DMS 273 treated with DMSO at 0.1 percent for 48 hours (cell line): ENCODE measurements around the gene RAPGEF5.

Experiments
- DNase-seq: peaks from one replicate; lab custom pipeline; 2025; lab: John Stamatoyannopoulos, UW

The RAPGEF5 gene

DNA sequence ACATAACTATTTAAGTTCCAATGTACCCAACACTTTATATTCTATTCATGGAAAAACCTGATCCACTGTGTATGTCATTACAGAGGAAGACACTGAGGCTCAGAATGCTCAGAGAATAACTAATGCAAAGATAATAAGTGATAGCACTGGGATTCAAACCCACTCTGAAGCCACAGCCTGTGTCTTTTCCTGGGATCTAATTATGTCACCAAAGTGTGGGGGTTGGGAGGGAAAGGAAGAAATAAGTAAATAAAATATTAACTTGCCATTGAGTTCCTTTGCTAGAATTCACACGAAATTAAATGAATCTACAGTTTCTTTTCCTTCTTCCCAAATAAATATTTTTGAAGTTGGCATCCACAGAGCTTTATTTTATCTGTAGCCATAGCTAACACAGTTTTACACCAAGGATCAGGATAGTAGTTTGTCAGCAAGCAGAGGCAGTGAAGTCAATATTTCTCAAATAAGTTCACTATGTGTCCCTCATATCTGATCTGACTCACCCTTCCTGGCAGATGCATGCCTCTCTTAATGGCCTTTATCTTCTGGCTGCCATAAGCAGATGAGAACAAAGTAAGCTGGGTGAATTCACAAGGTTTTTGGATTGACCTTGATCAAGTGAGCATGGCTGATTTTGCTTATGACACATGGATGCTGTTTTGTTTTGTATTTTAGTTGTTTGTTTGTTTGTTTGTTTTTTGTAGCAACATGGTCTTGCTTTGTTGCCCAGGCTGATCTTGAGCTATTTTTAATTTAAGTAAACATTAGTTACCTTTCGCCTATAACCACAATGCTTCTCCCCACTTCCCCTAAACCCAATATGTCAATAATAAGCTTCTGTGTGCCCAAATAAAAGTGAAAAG is 6.3 kb downstream of the RAPGEF5 start:
- peak; percentile 39 for DNase-seq

DNA sequence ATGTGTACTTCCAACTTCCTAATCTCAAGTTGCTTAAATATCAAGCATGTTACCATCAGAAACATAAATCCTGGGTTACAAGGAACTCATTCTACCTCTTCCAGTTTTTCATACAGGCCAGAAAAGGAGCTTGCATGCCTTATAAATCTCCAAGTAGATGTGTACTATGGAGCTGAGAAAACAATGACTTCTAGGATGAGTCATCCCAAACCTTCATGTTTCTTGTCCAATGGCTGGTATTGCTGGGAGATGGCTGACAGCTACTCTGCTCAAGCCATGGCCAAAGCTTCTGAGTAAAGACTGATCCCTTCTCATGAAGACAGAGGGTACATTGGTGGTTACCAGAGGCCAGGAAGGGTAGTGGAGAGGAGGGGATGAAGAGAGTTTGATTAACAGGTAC is 8.6 kb downstream of the RAPGEF5 start:
- no peak for DNase-seq

DNA sequence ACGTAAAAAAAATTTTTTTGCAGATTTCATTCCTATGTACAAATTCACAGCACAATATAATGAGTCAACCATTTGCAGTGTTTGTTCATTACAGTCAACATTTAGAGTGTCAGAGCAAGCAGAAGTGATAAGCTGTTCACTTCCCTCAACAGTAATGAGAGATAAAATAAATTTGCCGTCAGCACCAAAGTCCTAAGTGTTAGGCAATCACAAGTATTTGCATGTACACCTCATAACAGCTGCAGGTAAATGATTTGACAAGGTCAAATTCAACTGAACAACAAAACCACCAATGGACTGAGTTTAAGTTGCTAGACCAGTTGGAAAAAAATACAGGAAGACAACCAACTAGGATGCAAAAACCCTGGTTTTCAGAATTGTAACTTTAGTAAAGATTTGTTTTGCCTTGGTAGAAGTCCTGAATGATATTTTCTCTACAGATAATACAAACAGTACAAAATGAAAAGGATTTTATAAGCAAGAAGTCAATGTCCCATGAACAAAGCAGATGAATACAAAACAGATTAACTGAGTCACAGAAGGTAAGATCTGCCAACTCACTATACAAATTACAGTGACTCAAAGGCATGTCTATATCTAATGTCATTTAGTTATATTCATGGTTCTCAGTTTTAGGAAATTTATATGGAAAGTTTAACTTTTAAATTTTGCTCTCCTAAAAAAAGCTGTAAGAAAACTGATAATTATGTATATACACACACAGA is 10.4 kb downstream of the RAPGEF5 start:
- DNase-seq: no peak

DNA sequence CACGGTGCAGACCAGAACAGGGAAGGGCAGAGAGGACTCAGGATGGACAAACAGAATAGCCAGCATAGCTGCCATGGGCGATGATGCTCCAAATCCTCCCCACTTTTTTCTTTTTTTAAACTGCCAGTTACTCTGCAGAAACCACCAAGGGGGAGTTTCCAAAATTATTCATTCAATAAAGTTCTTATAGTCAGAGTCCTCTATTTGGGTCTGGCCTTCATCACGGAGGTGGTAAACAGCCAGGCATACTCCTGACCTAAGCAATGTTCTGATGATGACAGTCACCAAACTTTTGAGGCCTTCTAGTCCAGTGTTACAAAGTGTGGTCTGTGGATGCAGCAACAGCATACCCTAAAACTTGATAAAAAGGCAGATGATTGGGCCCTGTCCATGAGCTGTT is 12.3 kb downstream of the RAPGEF5 start:
- DNase-seq: no peak

DNA sequence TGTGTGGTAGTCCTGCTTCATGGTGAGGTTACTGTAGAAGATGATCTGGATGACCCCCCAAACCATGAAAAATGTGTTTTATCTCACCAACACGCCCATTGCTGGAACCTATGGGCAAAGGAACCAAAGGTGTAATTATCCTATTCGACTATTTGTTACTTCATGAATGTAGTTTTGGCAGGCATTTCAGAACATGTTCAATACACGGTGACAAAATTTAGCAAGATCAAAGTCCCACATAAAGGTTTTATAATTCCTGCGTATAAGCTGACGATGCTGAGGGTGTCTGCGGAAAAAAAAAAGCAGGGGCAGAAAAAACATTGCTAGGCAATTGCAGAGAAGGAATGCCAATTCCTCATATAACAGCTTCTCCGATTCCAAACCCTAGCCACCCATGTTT is 13.3 kb downstream of the RAPGEF5 start:
- no peak for DNase-seq

DNA sequence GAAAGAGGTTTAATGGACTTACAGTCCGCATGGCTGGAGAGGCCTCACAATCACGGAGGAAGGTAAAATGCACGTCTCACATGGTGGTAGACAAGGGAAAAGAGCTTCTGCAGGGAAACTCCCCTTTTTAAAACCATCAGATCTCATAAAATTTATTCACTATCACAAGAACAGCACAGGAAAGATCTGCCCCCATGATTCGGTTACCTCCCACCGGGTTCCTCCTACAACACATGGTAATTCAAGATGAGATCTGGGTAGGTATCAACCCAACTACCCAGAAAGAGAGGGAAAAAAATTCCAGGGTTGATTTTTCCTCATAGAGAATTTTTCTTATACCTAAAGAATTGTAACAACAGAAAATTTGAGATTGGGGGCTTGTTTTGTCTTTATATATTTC is 13.9 kb downstream of the RAPGEF5 start:
- DNase-seq: no peak

DNA sequence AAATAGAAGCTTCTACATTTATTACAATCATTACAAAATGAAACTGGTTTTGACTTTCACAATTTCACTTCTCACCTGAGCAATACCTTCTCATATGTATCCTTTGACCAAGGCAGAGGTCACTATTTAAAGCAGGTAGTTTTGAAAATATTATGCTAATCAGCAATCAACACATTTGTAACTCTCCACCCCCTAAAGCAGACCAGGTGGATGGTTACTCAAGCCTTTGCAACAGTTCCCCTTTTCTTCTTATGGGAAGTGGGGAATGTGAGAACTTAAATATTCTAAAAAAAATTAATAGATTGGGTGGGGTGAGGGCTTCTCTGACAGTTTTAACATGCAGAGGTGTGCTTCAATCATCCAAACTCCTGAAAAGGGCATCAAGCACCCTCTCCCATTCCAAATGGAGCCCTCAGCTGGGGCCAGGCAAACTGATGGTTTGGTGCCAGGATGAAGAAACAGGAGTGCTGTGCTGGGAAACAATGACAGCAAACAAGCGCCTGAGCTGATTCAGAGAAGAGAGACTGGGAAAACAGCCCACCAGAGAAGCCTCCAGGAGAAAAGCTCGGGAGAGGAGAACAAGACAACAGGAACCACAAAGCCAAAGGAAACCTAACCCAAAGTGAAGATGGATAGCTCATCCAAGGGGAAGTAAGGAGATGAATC is 17.1 kb downstream of the RAPGEF5 start:
- DNase-seq: no peak

DNA sequence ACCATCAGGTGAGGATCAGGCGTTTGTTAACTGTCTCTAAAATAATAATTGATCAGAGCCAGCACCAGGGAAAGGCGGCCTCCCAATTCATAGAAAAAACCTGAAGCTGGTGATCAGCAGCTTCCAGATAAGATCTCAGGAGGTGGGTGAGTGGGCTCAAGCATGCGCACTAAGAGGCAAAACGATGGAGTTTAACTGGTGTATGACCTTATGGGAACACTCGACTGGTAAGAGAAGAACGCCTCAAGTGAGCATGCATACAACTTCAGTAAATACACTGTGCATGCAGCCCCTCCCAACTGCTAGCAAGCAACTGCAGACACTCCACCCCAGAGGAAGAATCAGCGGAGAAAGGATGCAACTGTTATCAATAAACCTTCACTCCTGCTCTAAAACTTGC is 18.1 kb downstream of the RAPGEF5 start:
- DNase-seq: no peak

DNA sequence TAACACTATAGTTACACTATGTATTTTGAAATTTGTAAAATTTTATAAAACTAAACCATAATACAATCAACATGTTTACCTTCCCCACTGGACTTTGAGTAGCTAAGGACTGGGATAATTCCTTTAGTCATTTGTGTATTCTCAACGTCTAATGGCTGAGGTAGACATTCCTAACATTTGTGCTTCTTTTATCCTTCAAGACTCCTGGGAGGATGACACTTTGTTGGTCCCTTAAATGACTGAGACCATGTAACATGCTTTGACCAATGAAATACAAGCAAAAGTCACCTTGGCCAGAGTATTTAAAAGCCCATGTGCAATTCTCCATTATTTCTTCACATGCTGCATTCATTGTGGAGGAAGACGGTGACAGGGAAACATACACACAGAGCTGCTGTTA is 18.5 kb downstream of the RAPGEF5 start:
- DNase-seq: no peak

DNA sequence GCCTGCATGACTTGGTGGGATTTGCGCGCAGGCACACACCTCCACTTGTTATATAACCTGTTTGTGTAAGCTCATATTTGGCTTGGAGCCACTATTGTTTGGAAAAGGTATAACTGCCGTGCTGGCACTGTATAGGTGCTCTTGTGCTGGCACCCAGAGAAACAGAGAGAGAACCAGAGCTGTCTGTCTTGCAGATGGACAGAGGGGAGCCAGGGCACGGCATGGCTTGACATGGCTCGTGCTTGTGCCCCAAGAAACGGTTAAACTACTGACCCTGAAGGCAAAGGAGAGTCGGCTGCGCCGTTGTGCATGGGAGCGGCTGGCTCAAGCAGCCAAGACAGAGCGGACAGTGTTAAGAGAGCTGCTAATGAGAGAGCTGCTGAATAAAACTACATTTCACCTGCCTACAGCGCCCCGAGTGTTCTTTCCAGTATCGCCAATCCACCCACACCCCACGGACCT is 23.2 kb downstream of the RAPGEF5 start:
- no peak for DNase-seq

DNA sequence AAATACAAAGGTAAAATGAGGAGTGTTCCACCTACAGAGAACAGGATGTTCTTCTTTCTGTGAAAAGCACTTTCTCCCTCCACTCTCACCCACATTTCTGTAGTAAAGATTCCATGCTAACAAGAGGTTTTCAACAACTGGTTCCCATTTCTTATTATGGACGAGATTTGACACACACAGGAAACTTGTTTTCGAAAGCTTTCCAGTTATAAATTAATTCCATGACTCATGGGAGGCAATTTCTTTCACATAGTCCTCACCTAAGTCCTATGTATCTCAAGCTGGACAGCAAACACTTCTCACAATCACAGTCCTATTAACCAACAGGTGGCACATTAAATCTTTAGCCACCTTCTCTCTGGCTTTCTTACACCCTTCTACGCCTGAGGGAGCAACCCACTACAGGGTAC is 24.5 kb downstream of the RAPGEF5 start:
- DNase-seq: no peak

DNA sequence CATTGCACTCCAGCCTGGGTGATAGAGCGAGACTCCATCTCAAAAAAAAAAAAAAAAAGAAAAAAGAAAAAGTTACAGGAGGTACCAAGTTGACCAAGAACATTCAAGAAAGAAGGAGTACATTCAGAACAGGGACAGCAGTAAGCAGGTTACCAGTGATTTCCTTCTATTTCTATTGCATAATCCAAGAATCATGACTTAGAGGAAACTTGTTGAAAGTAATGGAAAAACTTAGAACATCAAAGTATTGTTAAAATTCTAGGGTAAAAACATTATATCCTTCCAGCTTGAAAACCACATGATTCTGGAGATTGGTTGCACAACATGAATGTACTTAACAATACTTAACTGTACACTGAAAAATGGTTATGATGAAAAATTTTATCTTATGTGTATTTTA is 25.2 kb downstream of the RAPGEF5 start:
- no peak for DNase-seq

DNA sequence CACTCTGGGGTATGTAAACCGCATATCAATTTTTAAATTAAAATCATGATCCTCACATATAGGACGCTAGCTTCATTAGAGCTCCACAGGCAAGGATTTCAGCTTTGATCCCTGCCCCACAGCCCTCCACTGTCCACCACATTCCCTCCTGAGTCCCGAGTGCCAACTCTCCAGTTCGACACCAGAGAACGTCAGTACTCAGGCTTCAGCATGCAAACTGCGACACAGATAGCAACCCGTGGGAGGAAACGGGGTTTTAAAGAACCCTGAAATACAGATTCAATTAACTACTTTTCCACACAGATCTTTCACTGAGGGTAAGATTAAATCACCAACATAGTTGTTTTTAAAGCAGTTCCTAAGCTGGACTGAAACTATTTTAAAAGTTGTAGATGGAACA is 26.1 kb downstream of the RAPGEF5 start:
- no peak for DNase-seq

DNA sequence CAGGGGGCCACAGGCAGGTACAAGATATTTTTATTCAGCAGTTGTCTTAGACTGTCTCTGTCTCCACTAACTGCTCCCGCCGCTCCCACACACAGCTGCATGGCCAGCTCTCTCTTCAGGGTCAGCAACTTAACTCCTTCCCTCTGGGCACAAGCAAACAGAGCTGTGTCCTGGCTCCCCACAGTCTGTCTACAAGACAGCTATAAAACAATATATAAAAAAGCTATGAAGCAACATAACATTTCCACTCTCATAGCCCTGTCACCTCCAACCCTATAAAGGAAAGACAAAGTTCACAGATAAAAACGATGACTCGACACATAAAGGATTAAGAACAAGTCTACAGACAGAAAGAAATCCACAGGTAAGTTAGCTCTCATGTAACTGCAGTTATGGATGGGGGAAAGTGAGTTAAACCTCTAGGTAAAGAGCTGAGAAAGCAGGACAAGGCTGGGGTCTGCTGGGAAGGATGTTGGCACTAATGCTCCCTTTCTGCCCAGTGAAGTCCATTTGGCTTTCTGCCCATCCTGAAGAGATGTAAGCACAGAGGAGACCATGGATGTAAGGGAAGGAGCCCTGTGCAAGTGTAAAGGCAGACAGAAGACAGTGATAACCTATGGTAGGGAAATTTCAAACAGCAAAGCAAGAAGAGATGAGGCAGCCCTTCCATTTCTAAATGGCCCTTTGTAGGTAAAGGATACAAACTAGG is 27.0 kb downstream of the RAPGEF5 start:
- no peak for DNase-seq

DNA sequence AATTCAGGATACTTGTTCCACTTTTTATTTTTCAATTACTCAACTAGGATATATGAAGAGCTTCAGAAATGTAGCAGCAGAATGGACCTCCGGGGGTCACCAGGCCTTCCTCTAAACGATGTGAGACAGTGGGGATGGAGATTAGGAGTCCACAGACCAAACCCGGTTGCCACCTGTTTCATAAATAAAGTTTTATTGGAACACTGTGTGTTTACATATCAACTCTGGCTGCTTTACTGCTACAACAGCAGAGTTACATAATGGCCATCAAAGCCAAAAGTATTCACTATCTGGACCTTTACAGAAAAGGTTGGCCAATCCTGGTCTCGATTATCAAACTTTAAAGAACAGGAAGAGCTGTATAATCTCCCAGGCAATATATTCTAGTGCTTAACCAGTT is 30.8 kb downstream of the RAPGEF5 start:
- DNase-seq: no peak

DNA sequence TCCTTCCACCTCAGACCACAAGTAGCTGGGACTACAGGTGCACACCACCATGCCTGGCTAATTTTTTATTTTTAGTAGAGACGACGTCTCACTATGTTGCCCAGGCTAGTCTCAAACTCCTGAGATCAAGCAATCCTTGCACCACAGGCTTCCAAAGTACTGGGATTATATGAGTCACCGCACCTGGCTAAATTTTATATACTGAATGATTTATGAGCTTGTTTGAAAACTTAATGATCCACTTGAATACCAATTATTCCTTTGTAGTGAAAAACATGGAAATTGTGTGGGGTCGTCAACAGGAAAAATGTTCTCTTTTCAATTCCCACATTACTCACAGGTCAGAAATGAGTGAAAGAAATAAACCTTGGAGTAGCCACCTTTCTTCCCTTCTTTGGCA is 31.3 kb downstream of the RAPGEF5 start:
- DNase-seq: no peak

DNA sequence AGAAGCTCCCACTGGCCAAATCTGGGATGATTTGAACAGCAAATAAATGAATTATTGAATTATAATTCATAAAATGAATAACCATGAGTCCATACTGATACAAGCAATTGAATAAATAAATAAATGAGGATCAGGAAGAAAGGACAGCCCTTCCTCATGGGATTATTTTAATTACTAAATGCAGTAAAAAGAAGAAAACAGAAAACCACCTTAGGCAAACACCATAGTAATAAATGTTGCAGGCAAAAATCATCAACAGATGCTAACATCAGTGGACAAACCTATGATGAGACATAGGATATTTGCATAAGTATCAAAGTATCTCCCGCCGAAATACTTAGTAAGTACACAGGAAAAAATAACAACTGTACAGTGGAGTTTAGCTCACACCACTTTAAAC is 33.2 kb downstream of the RAPGEF5 start:
- DNase-seq: no peak

DNA sequence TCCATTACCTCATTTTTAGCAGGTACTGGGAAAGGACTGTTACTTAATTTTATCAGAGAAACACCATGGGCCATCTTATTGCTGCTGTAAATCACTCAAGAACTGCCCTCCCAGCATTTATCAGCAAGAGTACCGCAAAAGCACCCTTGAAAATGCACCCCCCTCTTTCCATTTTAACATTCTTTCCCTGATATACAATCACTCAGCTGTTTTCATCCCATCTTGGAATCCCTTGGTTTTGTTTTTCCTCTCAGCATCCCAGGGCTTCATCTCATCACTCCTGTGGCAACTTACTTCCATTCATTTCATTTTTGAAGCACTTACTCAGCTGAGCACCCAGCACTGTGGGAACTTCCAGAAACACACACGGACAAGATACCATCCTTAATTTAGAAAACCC is 36.5 kb downstream of the RAPGEF5 start:
- DNase-seq: no peak

DNA sequence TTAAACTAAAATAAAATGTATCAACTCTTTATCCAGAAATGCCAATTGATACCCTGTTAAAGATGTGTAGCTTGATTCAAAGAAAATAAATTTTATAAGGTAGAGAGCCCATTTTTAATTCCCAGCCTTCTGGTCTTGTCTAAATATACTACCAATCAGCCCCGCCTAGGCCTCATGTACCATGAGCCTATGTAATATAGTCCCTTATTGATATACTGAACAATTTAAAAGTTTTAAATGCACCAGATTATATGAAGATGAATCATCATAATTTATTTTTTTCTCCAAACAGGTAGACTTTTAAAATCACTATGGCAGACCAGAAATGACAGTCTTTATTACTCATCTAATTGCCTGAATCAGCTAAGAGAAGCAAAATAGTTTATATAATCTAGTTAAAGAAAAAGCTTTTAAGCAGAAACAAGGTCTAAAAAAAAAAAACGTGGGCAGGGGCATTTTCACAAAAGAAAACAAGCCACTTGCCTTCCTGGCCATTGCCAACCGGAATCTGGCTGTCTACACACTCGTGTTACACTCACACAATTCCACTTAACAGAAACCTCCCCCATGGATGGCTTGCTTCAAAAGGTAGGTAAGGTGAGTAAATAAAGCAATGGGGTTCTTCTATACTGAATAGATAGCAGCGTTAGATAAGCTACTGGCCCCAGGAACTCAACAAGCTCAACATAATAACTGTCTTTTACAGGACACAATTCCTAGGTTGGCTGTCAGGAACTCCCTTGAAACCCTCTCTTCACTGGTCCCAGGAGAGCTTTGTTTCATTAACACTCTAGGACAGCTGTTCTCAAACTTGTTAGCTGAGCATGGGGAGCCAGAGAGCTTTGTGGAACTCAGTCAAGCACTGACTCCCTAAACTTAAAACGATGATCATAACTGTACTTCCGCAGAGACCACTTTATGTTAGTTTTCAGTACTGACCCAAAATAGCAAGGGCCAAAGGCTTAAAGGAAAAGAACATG is 37.2 kb downstream of the RAPGEF5 start:
- DNase-seq: peak; percentile 82

DNA sequence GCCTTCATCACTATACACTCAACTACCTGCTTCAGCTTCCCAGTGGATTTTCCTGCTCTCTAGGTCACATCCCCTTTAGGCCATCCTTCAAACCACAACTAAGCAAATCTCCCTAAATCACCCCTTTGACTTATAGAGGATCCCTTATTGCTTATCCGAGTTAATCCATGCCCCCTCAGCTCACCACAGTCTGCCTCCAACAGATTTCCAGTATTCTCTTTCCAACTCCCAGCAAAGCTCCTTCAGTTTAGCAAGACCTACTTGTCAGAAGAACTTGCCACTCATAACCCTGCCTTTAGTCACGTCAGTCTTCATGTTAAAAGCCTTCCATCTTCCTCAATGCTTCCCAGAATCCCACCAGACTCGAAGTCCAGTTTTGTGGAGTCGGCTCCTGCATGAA is 38.6 kb downstream of the RAPGEF5 start:
- DNase-seq: no peak

DNA sequence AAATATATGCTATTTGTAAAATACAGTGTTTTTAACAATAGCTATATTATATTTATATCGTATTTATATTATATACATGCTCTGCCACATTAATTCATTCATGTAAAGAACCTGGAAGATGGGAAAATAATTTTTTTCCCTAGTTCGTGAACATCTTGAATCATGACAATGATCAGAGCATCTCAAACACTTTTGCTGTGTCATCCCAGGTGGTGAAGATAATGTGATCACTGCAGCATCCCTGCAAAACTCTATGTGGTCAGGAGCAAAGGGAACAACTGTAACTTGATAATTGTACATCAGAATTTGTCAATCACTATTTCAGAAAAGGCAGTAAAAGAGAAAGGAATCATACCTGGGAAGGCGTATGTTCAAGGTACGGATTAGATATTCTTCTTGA is 39.3 kb downstream of the RAPGEF5 start:
- no peak for DNase-seq
